Measurements from ENCODE around the gene HOXB8. TPM values are rescaled to one million over a fixed set of nuclear protein-coding genes. Genes with fewer than 3 reads are reported as not detected.

Gene HOXB8
- total and polyA plus RNA-seq, 2 of the 13 experiments (the other 11 are each of a cell fraction or from before 2014, with no cell fraction given) = not detected

GRCh38 chr17:48637323-48638260 lies 22.5 kb upstream of the HOXB8 start:
- POLR2A ChIA-PET = no interaction called here
- no peaks in the 10 kb centered on the region for H3K9me3 ChIP-seq (ENCODE audit: low read length)
- TF ChIP-seq MAFF (IDR thresholded peaks at IDR 0.05; ENCODE audit: low read depth, low read length) (0 out of 2 replicates have a peak, but pooled peaks have one; percentile 3), SIX1 (CRISPR knock-in tag; IDR thresholded peaks at IDR 0.05; ENCODE audit: borderline replicate concordance) (no peak), MAFK (conservative IDR thresholded peaks at IDR 0.05 in 1 of 2, IDR thresholded peaks at IDR 0.05 in 1 of 2; ENCODE audit: low read length in 2 of 2) (peak in 1 of 2 experiments; percentile 32; a peak in 1 of 4 replicates), EEA1 (CRISPR knock-in tag; IDR thresholded peaks at IDR 0.05; ENCODE audit: borderline replicate concordance) (no peak), AKNA (CRISPR knock-in tag; IDR thresholded peaks at IDR 0.05; ENCODE audit: borderline replicate concordance) (no peak), ZNF564 (CRISPR knock-in tag; IDR thresholded peaks at IDR 0.05) (no peak), RARA (CRISPR knock-in tag; IDR thresholded peaks at IDR 0.05) (no peak), ZNF496 (CRISPR knock-in tag; IDR thresholded peaks at IDR 0.05; ENCODE audit: insufficient replicate concordance) (no peak), SMARCE1 (IDR thresholded peaks at IDR 0.05; ENCODE audit: borderline replicate concordance) (no peak), PAX8 (CRISPR knock-in tag; IDR thresholded peaks at IDR 0.05; ENCODE audit: borderline replicate concordance) (no peak), ELF4 (CRISPR knock-in tag; IDR thresholded peaks at IDR 0.05; ENCODE audit: borderline replicate concordance) (no peak), GATAD1 (CRISPR knock-in tag; IDR thresholded peaks at IDR 0.05) (no peak), ZNF180 (CRISPR knock-in tag; IDR thresholded peaks at IDR 0.05; ENCODE audit: borderline replicate concordance, low read depth) (no peak), MEIS2 (CRISPR knock-in tag; IDR thresholded peaks at IDR 0.05) (no peak), THAP7 (CRISPR knock-in tag; IDR thresholded peaks at IDR 0.05) (no peak), ZNF20 (CRISPR knock-in tag; IDR thresholded peaks at IDR 0.05) (no peak), RAD21 (CRISPR knock-in tag; IDR thresholded peaks at IDR 0.05) (no peak), CEBPB (IDR thresholded peaks at IDR 0.05; ENCODE audit: borderline replicate concordance, low read depth, low read length) (peak; percentile 16; the same call in 1 of the 2 replicates)
- H2AFZ ChIP-seq (ENCODE audit: low read length) = no peak overlapping the region
- CTCF ChIA-PET (ENCODE audit: low intra/inter-chr PET ratio, low total read pairs) = no interaction called here
- no peak overlapping the region for H3K27ac ChIP-seq (ENCODE audit: extremely low read length, insufficient read depth, low read length)
- no peaks in the 10 kb centered on the region for H3K79me2 ChIP-seq (ENCODE audit: insufficient read depth, low read length)
- no TSS peak for BruUV-seq (replicated peaks)
- no peak overlapping the region for H3K4me2 ChIP-seq (ENCODE audit: low read depth, low read length)
- peaks cover 21 to 97% of the 10 kb centered on the region in 2 experiments for H3K27me3 ChIP-seq (ENCODE audit: control insufficient read depth in 1 of 2, insufficient read depth in 2 of 2, low read length in 2 of 2)
- in situ Hi-C loops (cut with HindIII; ENCODE audit: extremely low pct_ligation_motif_present, low pct_unique_long_range_greater_than_20kb) (no loop called here), intact Hi-C loops (cut with micrococcal nuclease; ENCODE audit: unreplicated experiment) (no loop called here)
- FAIRE-seq = no peak
- no peak overlapping the region for H3K9ac ChIP-seq (ENCODE audit: insufficient read depth, low read depth, low read length)
- 0 out of 2 replicates have a peak, but pooled peaks cover 4% of the 10 kb centered on the region for H3K4me1 ChIP-seq (ENCODE audit: insufficient read depth, low read length)
- H3K4me3 ChIP-seq (replicated peaks in 1 of 3; ENCODE audit: insufficient read depth in 1 of 3, low read depth in 2 of 3, low read length in 3 of 3) = no peak overlapping the region
- DNase-seq (ENCODE audit: low spot score) = no peak
- no peaks in the 10 kb centered on the region for H3K36me3 ChIP-seq (replicated peaks in 1 of 2; ENCODE audit: control insufficient read depth in 1 of 2, insufficient read depth in 2 of 2, low read length in 2 of 2)
- 26% methylated on average over 18 of the region's 18 CpGs for WGBS (ENCODE audit: low lambda C conversion rate)
- no peaks in the 10 kb centered on the region for H4K20me1 ChIP-seq (ENCODE audit: insufficient read depth, low read length)
- no peak for ATAC-seq

Measured in HepG2 (cell line).